Karpas-422 (cell line): ENCODE results near the gene TSEN34. TPM values are rescaled to one million over a fixed set of nuclear protein-coding genes. Genes with fewer than 3 reads are reported as not detected.
"Not testable (repeated sequence)": the region's sequence is repeated elsewhere in the genome, so short reads cannot be mapped to it uniquely, and the experiment has no call there.

ENCODE experiments used
- DNase-seq: peaks from one replicate; pipeline ENCODE4 v3.0.0-alpha.2; 2015
- H2AFZ ChIP-seq: fragments of 200-600 bp; sonication (generic); 2 replicates; pipeline ENCODE4 v1.6.1; 2014; ENCODE audit warnings: antibody characterized with exemption, low read length, mixed read lengths
- H3K27ac ChIP-seq: fragments of 200-600 bp; sonication (generic); 2 replicates; pipeline ENCODE4 v1.5.1; 2014; ENCODE audit warnings: mild to moderate bottlenecking, low read length, moderate library complexity
- H3K27me3 ChIP-seq: fragments of 200-600 bp; sonication (generic); 2 replicates; pipeline ENCODE4 v1.6.1; 2014; ENCODE audit warnings: low read length, mixed read lengths
- H3K36me3 ChIP-seq: fragments of 200-600 bp; sonication (generic); 2 replicates; pipeline ENCODE4 v1.6.1; 2014; ENCODE audit warnings: low read length, mixed read lengths; ENCODE audit not compliant: insufficient read depth
- H3K4me1 ChIP-seq: fragments of 200-600 bp; sonication (generic); 2 replicates; pipeline ENCODE4 v1.6.1; 2014; ENCODE audit warnings: mild to moderate bottlenecking, low read length, mixed read lengths
- H3K4me2 ChIP-seq: fragments of 200-600 bp; sonication (generic); 2 replicates; pipeline ENCODE4 v1.6.1; 2014; ENCODE audit warnings: low read length, low read depth, mild to moderate bottlenecking; ENCODE audit not compliant: poor library complexity, severe bottlenecking
- H3K4me3 ChIP-seq: fragments of 200-600 bp; sonication (generic); 2 replicates; pipeline ENCODE4 v1.5.1; 2014; ENCODE audit warnings: mild to moderate bottlenecking, antibody characterized with exemption, low read length, mixed read lengths
- H3K79me2 ChIP-seq: fragments of 200-600 bp; sonication (generic); 2 replicates; pipeline ENCODE4 v1.6.1; 2014; ENCODE audit warnings: mild to moderate bottlenecking, low read length, mixed read lengths
- H3K9ac ChIP-seq: fragments of 200-600 bp; sonication (generic); 2 replicates; pipeline ENCODE4 v1.6.0; 2014; ENCODE audit warnings: low read length
- H3K9me2 ChIP-seq: fragments of 200-600 bp; sonication (generic), shearing (Covaris generic); replicated peaks from 2 replicates; pipeline ENCODE4 v1.6.0; 2014; ENCODE audit warnings: mild to moderate bottlenecking, low read length, moderate library complexity; ENCODE audit not compliant: insufficient read depth
- H3K9me3 ChIP-seq: fragments of 300-700, 200-600 bp; sonication (generic); 2 replicates; pipeline ENCODE4 v1.6.1; 2014; ENCODE audit warnings: low read length, mixed read lengths
- H4K20me1 ChIP-seq: fragments of 200-600 bp; sonication (generic); 2 replicates; pipeline ENCODE4 v1.6.1; 2014; ENCODE audit warnings: mild to moderate bottlenecking, antibody characterized with exemption, low read length, low read depth; ENCODE audit not compliant: insufficient read depth
- total RNA-seq: library from RNA; depleted of rRNA; stranded (reverse); fragments of >200 nt; shearing (Covaris generic); gene quantifications from 2 replicates; pipeline ENCODE4 v1.2.3, GENCODE V29; 2014; ENCODE audit warnings: low replicate concordance

TSEN34 gene
- total RNA-seq, 1 experiment from 2014 or later, result 28.1 TPM

GRCh38 chr19:54214217-54214616 lies 23.1 kb downstream of the TSEN34 start:
- not testable (repeated sequence) for H4K20me1 ChIP-seq, H3K79me2 ChIP-seq, H3K4me1 ChIP-seq, DNase-seq, H2AFZ ChIP-seq, H3K36me3 ChIP-seq, H3K4me3 ChIP-seq, H3K9ac ChIP-seq, H3K27me3 ChIP-seq, H3K27ac ChIP-seq, H3K9me2 ChIP-seq, H3K4me2 ChIP-seq, H3K9me3 ChIP-seq

GRCh38 chr19:54214734-54215133 lies 23.6 kb downstream of the TSEN34 start:
- not testable (repeated sequence) for H3K9ac ChIP-seq, H3K9me3 ChIP-seq, H3K27me3 ChIP-seq, H3K9me2 ChIP-seq, H2AFZ ChIP-seq, H4K20me1 ChIP-seq, DNase-seq, H3K36me3 ChIP-seq, H3K79me2 ChIP-seq, H3K27ac ChIP-seq, H3K4me3 ChIP-seq, H3K4me2 ChIP-seq, H3K4me1 ChIP-seq

- Histone ChIP-seq H3K4me3 (no peak overlapping the region), H3K9me3 (no peaks in the 10 kb centered on the region), H3K9me2 (no peaks in the 10 kb centered on the region), H3K27ac (no peak overlapping the region), H2AFZ (no peak overlapping the region), H3K4me1 (no peaks in the 10 kb centered on the region), H3K4me2 (no peak overlapping the region), H3K27me3 (no peaks in the 10 kb centered on the region), H3K9ac (no peak overlapping the region), H3K79me2 (no peaks in the 10 kb centered on the region), H4K20me1 (0 out of 2 replicates have a peak, but pooled peaks cover 3% of the 10 kb centered on the region), H3K36me3 (no peaks in the 10 kb centered on the region)
- DNase-seq, result no peak
Measured at GRCh38 chr19:54216869-54217268, 25.8 kb downstream of the TSEN34 start.

- not testable (repeated sequence) for H3K9ac ChIP-seq, H3K36me3 ChIP-seq, H3K4me3 ChIP-seq, DNase-seq, H3K9me3 ChIP-seq, H4K20me1 ChIP-seq, H3K4me1 ChIP-seq, H3K27ac ChIP-seq, H2AFZ ChIP-seq, H3K27me3 ChIP-seq, H3K79me2 ChIP-seq, H3K9me2 ChIP-seq, H3K4me2 ChIP-seq
Measured at GRCh38 chr19:54217517-54218247, 26.6 kb downstream of the TSEN34 start.

- no peak for DNase-seq
- H3K27ac ChIP-seq, result no peak overlapping the region
Measured at GRCh38 chr19:54218259-54218658, 27.2 kb downstream of the TSEN34 start.

GRCh38 chr19:54218960-54219661 lies 28.0 kb downstream of the TSEN34 start:
- H2AFZ ChIP-seq, result no peak overlapping the region
- no peaks in the 10 kb centered on the region for H3K9me3 ChIP-seq
- H3K36me3 ChIP-seq, result no peaks in the 10 kb centered on the region
- no peak overlapping the region for H3K4me3 ChIP-seq
- no peaks in the 10 kb centered on the region for H3K79me2 ChIP-seq
- no peak overlapping the region for H3K9ac ChIP-seq
- H3K9me2 ChIP-seq, result no peaks in the 10 kb centered on the region
- no peak overlapping the region for H3K27ac ChIP-seq
- no peak overlapping the region for H3K4me2 ChIP-seq
- no peaks in the 10 kb centered on the region for H3K4me1 ChIP-seq
- H3K27me3 ChIP-seq, result no peaks in the 10 kb centered on the region
- DNase-seq, result no peak
- 0 out of 2 replicates have a peak, but pooled peaks cover 3% of the 10 kb centered on the region for H4K20me1 ChIP-seq

More at GRCh38 chr19:54218259-54218658, 27.2 kb downstream of the TSEN34 start:
- no peaks in the 10 kb centered on the region for H3K4me1 ChIP-seq
- H3K79me2 ChIP-seq, result no peaks in the 10 kb centered on the region
- H2AFZ ChIP-seq, result no peak overlapping the region
- no peaks in the 10 kb centered on the region for H3K36me3 ChIP-seq
- no peak overlapping the region for H3K9ac ChIP-seq
- H3K9me2 ChIP-seq, result no peaks in the 10 kb centered on the region
- no peaks in the 10 kb centered on the region for H3K9me3 ChIP-seq
- H3K4me3 ChIP-seq, result no peak overlapping the region
- no peak overlapping the region for H3K4me2 ChIP-seq
- H4K20me1 ChIP-seq, result 0 out of 2 replicates have a peak, but pooled peaks cover 3% of the 10 kb centered on the region
- H3K27me3 ChIP-seq, result no peaks in the 10 kb centered on the region

- not testable (repeated sequence) for H3K9ac ChIP-seq, H3K4me1 ChIP-seq, H3K4me3 ChIP-seq, H2AFZ ChIP-seq, H3K27me3 ChIP-seq, H3K4me2 ChIP-seq, H3K9me3 ChIP-seq, H3K36me3 ChIP-seq, H4K20me1 ChIP-seq, H3K79me2 ChIP-seq, H3K27ac ChIP-seq, H3K9me2 ChIP-seq
- DNase-seq, result peak; percentile 23
Measured at GRCh38 chr19:54219702-54220101, 28.6 kb downstream of the TSEN34 start.

- H3K27ac ChIP-seq, H3K4me3 ChIP-seq, H3K36me3 ChIP-seq, H3K27me3 ChIP-seq, H4K20me1 ChIP-seq, H2AFZ ChIP-seq, DNase-seq, H3K4me1 ChIP-seq, H3K9me2 ChIP-seq, H3K9me3 ChIP-seq, H3K9ac ChIP-seq, H3K79me2 ChIP-seq, H3K4me2 ChIP-seq: not testable (repeated sequence)
Measured at GRCh38 chr19:54221947-54222346, 30.8 kb downstream of the TSEN34 start.
